Tibial nerve (tissue), 4 donors: ENCODE measurements around the gene NCK2.

ENCODE experiments used
- CTCF ChIP-seq, 5 experiments: fragments of 200-600 bp in 3 of 5; fragments of 450-650 bp in 2 of 5; sonication (generic) in 3 of 5; IDR thresholded peaks; one replicate each; pipeline ENCODE4 v1.5.1; 2016 to 2019; ENCODE audit warnings: antibody characterized with exemption in 5 of 5, mild to moderate bottlenecking in 3 of 5, moderate library complexity in 2 of 5
- EP300 ChIP-seq, 2 donors: sonication (generic); formaldehyde crosslinking; IDR thresholded peaks; one replicate each; pipeline ENCODE4 v1.6.1; 2017; ENCODE audit warnings: antibody characterized with exemption in 2 of 2, mild to moderate bottlenecking in 1 of 2
- POLR2A ChIP-seq, 2 donors: fragments of 450-650 bp; IDR thresholded peaks; one replicate each; pipeline ENCODE4 v1.6.1; 2017; ENCODE audit warnings: antibody characterized with exemption in 2 of 2, mild to moderate bottlenecking in 2 of 2, moderate library complexity in 2 of 2

- TF ChIP-seq CTCF (IDR thresholded peaks at IDR 0.05) (no peak), POLR2A (IDR thresholded peaks at IDR 0.05) (no peak), EP300 (IDR thresholded peaks at IDR 0.05) (no peak)
Observed at GRCh38 chr2:105815401-105815800, 70.7 kb downstream of the NCK2 start.
